ENCODE results near the gene ZMYND15. TPM values are rescaled to one million over a fixed set of nuclear protein-coding genes. Genes with fewer than 3 reads are reported as not detected.

ZMYND15 gene
- total and polyA plus RNA-seq, 2 of the 13 experiments (the other 11 are each of a cell fraction or from before 2014, with no cell fraction given): 0.24 to 2.7 TPM

- TF ChIP-seq PCBP1 (IDR thresholded peaks at IDR 0.05; ENCODE audit: borderline replicate concordance, low read depth, low read length): no peak
- no peak for TF ChIP-seq TRIM22 (IDR thresholded peaks at IDR 0.05)
- no peak for TF ChIP-seq AKNA (CRISPR knock-in tag; IDR thresholded peaks at IDR 0.05; ENCODE audit: borderline replicate concordance)
- peak; percentile 61; the same call in 1 of the 2 replicates for TF ChIP-seq ARID4A (CRISPR knock-in tag; IDR thresholded peaks at IDR 0.05; ENCODE audit: borderline replicate concordance)
- no peak for TF ChIP-seq ZNF296 (CRISPR knock-in tag; conservative IDR thresholded peaks at IDR 0.05)
- TF ChIP-seq ZC3H13 (CRISPR knock-in tag; IDR thresholded peaks at IDR 0.05): no peak; the same call in 1 of the 2 replicates
- TF ChIP-seq ZFYVE20 (CRISPR knock-in tag; IDR thresholded peaks at IDR 0.05; ENCODE audit: borderline replicate concordance, low read depth): no peak
- TF ChIP-seq ZNF674 (CRISPR knock-in tag; IDR thresholded peaks at IDR 0.05; ENCODE audit: low read depth): no peak
- no peak for TF ChIP-seq ZNF569 (CRISPR knock-in tag; IDR thresholded peaks at IDR 0.05; ENCODE audit: borderline replicate concordance)
- peak; percentile 50; the same call in 1 of the 2 replicates for TF ChIP-seq MNT (IDR thresholded peaks at IDR 0.05)
- TF ChIP-seq PITX1 (CRISPR knock-in tag; IDR thresholded peaks at IDR 0.05): peak; percentile 72; the same call in 1 of the 2 replicates
- TF ChIP-seq SMARCC2 (IDR thresholded peaks at IDR 0.05): no peak
- no peak for TF ChIP-seq KLF11 (CRISPR knock-in tag; IDR thresholded peaks at IDR 0.05)
Observed at GRCh38 chr17:4721203-4722135, 18.2 kb upstream of the ZMYND15 start (continued).
